Transverse colon (tissue), 4 donors: ENCODE data around the gene THADA. TPM values are rescaled to one million over a fixed set of nuclear protein-coding genes. Genes with fewer than 3 reads are reported as not detected.

Experiments
- DNase-seq: peaks from one replicate; pipeline ENCODE4 v3.0.0-alpha.2; 2019
- H3K27ac ChIP-seq, 4 donors: fragments of 200-600 bp; sonication (generic); 2 replicates each; pipeline ENCODE4 v1.5.1; 2016 to 2018; ENCODE audit warnings: inconsistent platforms in 4 of 4
- H3K27me3 ChIP-seq: fragments of 200-600 bp; sonication (generic); 2 replicates; pipeline ENCODE4 v1.5.1; 2017; ENCODE audit warnings: inconsistent platforms
- H3K36me3 ChIP-seq, 4 donors: fragments of 200-600 bp; sonication (generic); 2 replicates each; pipeline ENCODE4 v1.5.1; 2017 to 2019; ENCODE audit warnings: inconsistent platforms in 4 of 4
- H3K4me1 ChIP-seq, 4 donors: fragments of 200-600 bp; sonication (generic); 2 replicates each; pipeline ENCODE4 v1.5.1; 2017 to 2020; ENCODE audit warnings: inconsistent platforms in 4 of 4
- H3K4me3 ChIP-seq, 4 donors: fragments of 200-600 bp; sonication (generic); 1 replicate in 1 of 4; 2 replicates in 3 of 4; pipeline versions ENCODE4 v1.5.1 to v1.6.1; 2017 to 2019; ENCODE audit warnings: inconsistent platforms in 4 of 4
- H3K9me3 ChIP-seq, 2 donors: fragments of 200-600 bp; sonication (generic); 2 replicates each; pipeline ENCODE4 v1.5.1; 2017 to 2019; ENCODE audit warnings: inconsistent platforms in 2 of 2
- EP300 ChIP-seq: sonication (generic); formaldehyde crosslinking; IDR thresholded peaks from one replicate; pipeline ENCODE4 v1.6.1; 2017; ENCODE audit warnings: antibody characterized with exemption, low read depth
- POLR2A ChIP-seq: fragments of 450-650 bp; IDR thresholded peaks from one replicate; pipeline ENCODE4 v1.6.1; 2016; ENCODE audit warnings: antibody characterized with exemption, mild to moderate bottlenecking, moderate library complexity
- POLR2AphosphoS5 ChIP-seq, 3 donors: sonication (generic); formaldehyde crosslinking; IDR thresholded peaks; one replicate each; pipeline ENCODE4 v1.6.1; 2016; ENCODE audit warnings: antibody characterized with exemption in 3 of 3
- WGBS, 2 donors: methylation state at CpG; one replicate each; pipeline ENCODE4 v1.1.5; 2018; ENCODE audit warnings: low coverage in 1 of 2; 5-methylcytosine and 5-hydroxymethylcytosine counted together
- in situ Hi-C, 4 donors: fragments of 200-750 bp; cut with MboI; loops; one replicate each; pipeline versions ENCODE4 v1.15.0 to v1.15.1; 2017; ENCODE audit warnings: low sequenced_read_pairs in 3 of 4, low pct_ligation_motif_present in 1 of 4, low pct_unique_long_range_greater_than_20kb in 1 of 4
- intact Hi-C: fragments of 100-400 bp; cut with DNase I; formaldehyde crosslinking; loops from one replicate; pipeline ENCODE4 v1.15.1; 2023; ENCODE audit warnings: low total_unique reads
- total RNA-seq, 4 donors: library from RNA; depleted of rRNA; stranded (reverse); fragments of >200 nt; gene quantifications; one replicate each; pipeline ENCODE4 v1.1.0, GENCODE V29; 2016
- TF ChIP-seq, protein P1 (sequence below), 5 experiments: fragments of 200-600 bp in 3 of 5; fragments of 450-650 bp in 2 of 5; sonication (generic) in 3 of 5; IDR thresholded peaks; 1 replicate in 2 of 5; 2 replicates in 3 of 5; pipeline ENCODE4 v1.5.1; 2016 to 2017; ENCODE audit warnings: antibody characterized with exemption in 5 of 5, inconsistent platforms in 3 of 5, mild to moderate bottlenecking in 2 of 5, moderate library complexity in 1 of 5

Gene THADA
- total RNA-seq, 4 donors from 2014 or later = 21.7 to 78.6 (median 28.1) TPM

DNA sequence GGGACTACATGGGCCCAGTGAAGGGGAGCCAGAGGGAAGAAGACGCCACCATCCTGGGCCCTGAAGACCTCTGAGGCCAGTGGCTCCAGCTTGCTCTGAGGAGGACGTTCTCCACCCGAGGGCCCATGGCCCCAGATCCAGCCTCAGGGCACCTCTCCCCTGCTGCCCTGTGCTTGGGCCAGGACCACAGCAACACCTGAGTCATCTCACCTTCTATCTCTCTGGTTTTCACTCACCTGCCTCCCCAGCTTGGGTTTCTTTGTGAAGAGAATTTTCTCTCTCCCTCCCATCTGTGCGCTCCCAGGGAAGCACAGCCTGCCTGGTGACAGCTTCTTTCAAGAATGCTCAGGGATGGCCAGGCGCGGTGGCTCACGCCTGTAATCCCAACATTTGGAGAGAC lies 389.2 kb downstream of the THADA start:
- intact Hi-C loops (no loop called here), in situ Hi-C loops (no loop called here)
- WGBS, 2 donors = 83 to 92% methylated on average over 1 to 7 of the region's 7 CpGs
- no peaks in the 10 kb centered on the region for H3K27me3 ChIP-seq
- H3K9me3 ChIP-seq = no peaks in the 10 kb centered on the region
- no peak overlapping the region for H3K27ac ChIP-seq
- H3K36me3 ChIP-seq = no peaks in the 10 kb centered on the region
- TF ChIP-seq POLR2AphosphoS5 (IDR thresholded peaks at IDR 0.05) (no peak), POLR2A (no peak)
- TF ChIP-seq, protein P1, sequence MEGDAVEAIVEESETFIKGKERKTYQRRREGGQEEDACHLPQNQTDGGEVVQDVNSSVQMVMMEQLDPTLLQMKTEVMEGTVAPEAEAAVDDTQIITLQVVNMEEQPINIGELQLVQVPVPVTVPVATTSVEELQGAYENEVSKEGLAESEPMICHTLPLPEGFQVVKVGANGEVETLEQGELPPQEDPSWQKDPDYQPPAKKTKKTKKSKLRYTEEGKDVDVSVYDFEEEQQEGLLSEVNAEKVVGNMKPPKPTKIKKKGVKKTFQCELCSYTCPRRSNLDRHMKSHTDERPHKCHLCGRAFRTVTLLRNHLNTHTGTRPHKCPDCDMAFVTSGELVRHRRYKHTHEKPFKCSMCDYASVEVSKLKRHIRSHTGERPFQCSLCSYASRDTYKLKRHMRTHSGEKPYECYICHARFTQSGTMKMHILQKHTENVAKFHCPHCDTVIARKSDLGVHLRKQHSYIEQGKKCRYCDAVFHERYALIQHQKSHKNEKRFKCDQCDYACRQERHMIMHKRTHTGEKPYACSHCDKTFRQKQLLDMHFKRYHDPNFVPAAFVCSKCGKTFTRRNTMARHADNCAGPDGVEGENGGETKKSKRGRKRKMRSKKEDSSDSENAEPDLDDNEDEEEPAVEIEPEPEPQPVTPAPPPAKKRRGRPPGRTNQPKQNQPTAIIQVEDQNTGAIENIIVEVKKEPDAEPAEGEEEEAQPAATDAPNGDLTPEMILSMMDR (IDR thresholded peaks at IDR 0.05) = no peak
- H3K4me3 ChIP-seq = no peak overlapping the region
- no peak for DNase-seq
- H3K4me1 ChIP-seq = peaks cover 7 to 21% (median 11%) of the 10 kb centered on the region in 4 donors

- no peaks in the 10 kb centered on the region for H3K27me3 ChIP-seq
- 94 to 97% methylated on average over 5 to 11 of the region's 11 CpGs for WGBS, 2 donors
- in situ Hi-C loops (no loop called here), intact Hi-C loops (no loop called here)
- H3K36me3 ChIP-seq = no peaks in the 10 kb centered on the region
- H3K27ac ChIP-seq = no peak overlapping the region
- H3K9me3 ChIP-seq = no peaks in the 10 kb centered on the region
- no peak for DNase-seq
- no peak overlapping the region for H3K4me3 ChIP-seq
- TF ChIP-seq POLR2A (no peak), POLR2AphosphoS5 (IDR thresholded peaks at IDR 0.05) (no peak), EP300 (no peak)
- TF ChIP-seq, protein P1 (IDR thresholded peaks at IDR 0.05) = no peak
- H3K4me1 ChIP-seq = peaks cover 0 to 8% (median 0%) of the 10 kb centered on the region in 4 donors
These were observed 392.5 kb downstream of the THADA start for GRCh38 chr2:43203373-43203772.

GRCh38 chr2:43202289-43202688 lies 393.5 kb downstream of the THADA start:
- in situ Hi-C loops (no loop called here), intact Hi-C loops (no loop called here)
- H3K4me3 ChIP-seq = no peak overlapping the region
- WGBS, 2 donors = 71 to 88% methylated on average over 2 of the region's 2 CpGs
- no peaks in the 10 kb centered on the region for H3K27me3 ChIP-seq
- no peak overlapping the region for H3K27ac ChIP-seq
- no peaks in the 10 kb centered on the region for H3K36me3 ChIP-seq
- H3K9me3 ChIP-seq = no peaks in the 10 kb centered on the region
- no peak for TF ChIP-seq POLR2AphosphoS5 (IDR thresholded peaks at IDR 0.05)
- no peak for TF ChIP-seq EP300
- TF ChIP-seq, protein P1 (IDR thresholded peaks at IDR 0.05) = no peak
- TF ChIP-seq POLR2A = no peak
- peaks cover 0 to 5% (median 0%) of the 10 kb centered on the region in 4 donors for H3K4me1 ChIP-seq
- no peak for DNase-seq

DNA sequence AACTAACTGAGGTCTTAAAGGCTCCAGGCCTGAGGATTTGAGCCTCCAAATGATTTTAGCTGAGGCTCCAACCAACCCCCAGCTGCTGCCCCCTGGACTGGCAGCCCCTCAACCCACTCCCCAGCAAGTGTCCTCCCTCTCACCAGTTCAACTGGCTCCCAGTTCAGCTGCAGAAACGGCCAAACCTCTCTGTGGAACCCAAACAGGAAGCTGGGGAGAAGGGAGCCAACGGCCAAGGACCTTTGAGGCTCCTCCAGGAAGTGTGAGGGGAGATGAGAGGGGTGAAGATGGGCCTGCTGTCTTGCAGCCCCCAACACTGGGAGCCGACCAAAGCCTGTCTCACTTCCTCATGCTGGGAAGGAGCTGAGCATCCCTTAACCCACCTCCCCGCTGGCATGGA lies 394.3 kb downstream of the THADA start:
- 80% methylated on average over 4 of the region's 4 CpGs; no CpG with 5 or more reads in 1 of the 2 donors for WGBS, 2 donors
- no peak overlapping the region for H3K27ac ChIP-seq
- no peaks in the 10 kb centered on the region for H3K9me3 ChIP-seq
- intact Hi-C loops (no loop called here), in situ Hi-C loops (no loop called here)
- H3K27me3 ChIP-seq = no peaks in the 10 kb centered on the region
- no peaks in the 10 kb centered on the region for H3K36me3 ChIP-seq
- TF ChIP-seq POLR2A (no peak), POLR2AphosphoS5 (IDR thresholded peaks at IDR 0.05) (no peak), EP300 (no peak)
- TF ChIP-seq, protein P1 (IDR thresholded peaks at IDR 0.05) = no peak
- DNase-seq = no peak
- no peak overlapping the region for H3K4me3 ChIP-seq
- H3K4me1 ChIP-seq = peaks cover 0 to 5% (median 0%) of the 10 kb centered on the region in 4 donors
